CD4-positive, alpha-beta T cell treated with Interleukin-17A for 1 hour (primary cell): ENCODE measurements around the gene ADPRH.
"Not testable (repeated sequence)": the region's sequence is repeated elsewhere in the genome, so short reads cannot be mapped to it uniquely, and the experiment has no call there.

ENCODE experiments used
- DNase-seq: peaks from one replicate; pipeline ENCODE4 v3.0.0-alpha.2; 2020

The ADPRH gene

DNA sequence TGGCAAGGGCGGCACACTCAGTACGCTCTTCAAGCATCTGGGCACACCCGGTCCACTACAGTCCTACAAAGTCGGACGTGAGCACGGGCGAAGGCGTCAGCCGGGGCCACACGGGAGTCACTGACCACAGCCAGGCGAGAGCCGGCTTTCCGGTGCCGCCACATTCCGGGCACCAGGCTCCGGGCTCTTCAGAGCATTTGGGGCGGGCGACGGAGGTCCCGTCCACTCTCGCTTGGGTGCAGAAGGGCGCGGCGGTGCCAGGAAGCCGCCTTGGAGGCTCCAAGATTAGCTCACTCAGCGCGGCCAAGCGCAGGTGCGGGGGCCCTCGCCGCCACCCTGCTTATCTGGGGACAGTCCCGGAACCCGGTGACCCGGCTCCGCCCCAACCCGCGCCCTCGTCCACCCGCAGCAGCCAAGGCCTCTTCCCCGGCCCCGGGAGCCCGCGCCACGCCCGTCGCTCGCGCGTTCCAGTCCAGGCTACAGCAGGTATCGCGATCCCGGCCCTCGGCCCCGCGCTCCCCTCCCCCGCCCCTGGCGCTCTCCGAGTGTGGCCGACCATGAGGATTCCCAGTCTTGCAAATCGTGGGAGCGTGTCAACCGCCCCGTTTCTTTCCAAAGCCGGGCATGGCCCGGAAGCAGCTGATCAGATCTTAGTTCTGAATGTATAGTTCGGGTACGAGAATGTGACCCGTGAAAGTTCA, at the start of gene ADPRH:
TSS of gene ADPRH (plus strand) at position 127 of the 701 bp plus-strand sequence. CDS start 2,678 bp downstream, outside the sequence.
- peak; percentile 55 for DNase-seq

DNA sequence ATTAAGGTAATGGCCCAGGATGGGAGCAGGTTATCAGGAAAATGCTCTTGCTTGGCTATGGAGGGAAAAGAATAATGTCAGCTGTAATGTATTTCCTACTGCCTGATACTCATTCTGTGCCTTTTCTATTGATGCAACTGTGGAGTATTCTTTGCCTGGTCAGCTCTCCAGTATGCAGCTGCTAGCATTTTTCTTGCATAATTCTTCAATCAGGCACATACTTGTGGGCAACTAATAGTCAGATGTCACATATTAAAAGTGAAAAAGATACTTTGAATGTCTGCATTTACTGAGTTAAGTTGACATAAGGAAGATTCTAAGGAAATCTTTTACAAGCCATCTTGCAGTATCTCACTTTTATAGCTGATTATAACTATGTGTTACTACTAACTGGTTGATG, 49.4 kb upstream of the ADPRH start:
- DNase-seq: no peak

DNA sequence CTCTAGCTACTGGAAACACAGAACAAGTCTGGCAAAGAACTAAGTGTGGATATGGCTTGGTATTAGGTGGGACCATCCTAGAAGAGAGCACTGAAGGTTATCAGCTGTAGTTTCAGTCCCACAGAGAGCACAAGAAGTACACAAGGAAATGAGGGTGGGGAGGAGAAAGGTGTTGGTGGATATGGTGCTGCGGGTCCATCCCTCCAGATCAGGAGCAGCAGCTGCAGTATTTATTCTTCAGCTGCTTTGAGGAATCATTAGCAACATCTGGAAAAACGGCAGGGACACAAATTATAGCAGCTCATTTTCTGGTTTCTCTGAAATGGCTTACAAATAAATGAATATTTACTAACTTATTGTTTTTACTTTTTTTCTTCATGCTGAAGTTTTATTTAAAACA, 48.8 kb upstream of the ADPRH start:
- no peak for DNase-seq

DNA sequence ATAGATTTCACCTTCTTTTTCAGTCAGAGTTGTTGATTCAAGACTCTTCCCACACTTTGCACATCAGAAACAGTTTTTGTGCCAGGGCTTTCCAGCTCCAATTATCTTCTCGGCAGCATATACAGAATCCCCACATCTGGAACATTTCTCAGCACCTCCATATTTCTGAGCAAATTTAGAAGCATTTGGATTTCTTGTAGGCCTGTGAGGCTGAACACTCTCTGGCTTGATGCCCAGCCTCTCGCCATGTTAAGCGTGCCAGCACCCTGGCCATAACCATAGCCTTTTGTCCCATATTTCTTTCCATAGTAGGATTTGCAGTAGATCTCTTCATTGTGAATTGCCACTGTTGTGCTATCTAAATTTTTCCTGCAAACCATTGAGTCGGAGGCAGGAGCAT, 48.1 kb upstream of the ADPRH start:
- no peak for DNase-seq

DNA sequence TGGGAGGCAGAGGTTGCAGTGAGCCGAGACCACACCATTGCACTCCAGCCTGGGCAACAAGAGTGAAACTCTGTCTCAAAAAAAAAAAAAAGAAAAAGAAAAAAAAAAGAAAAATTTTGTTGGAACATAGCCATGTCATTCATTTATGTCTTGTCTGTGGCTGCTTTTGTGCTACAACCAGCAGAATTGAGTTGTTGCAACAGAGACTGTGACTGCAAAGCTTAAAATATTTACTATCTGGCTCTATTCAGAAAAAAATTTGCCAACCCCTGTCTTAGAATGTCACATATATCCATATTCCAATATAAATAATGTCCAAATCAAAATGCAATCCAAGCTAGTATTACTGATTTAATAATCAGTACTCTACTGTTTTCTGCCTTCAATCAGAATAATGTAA, 45.0 kb upstream of the ADPRH start:
- DNase-seq: no peak

DNA sequence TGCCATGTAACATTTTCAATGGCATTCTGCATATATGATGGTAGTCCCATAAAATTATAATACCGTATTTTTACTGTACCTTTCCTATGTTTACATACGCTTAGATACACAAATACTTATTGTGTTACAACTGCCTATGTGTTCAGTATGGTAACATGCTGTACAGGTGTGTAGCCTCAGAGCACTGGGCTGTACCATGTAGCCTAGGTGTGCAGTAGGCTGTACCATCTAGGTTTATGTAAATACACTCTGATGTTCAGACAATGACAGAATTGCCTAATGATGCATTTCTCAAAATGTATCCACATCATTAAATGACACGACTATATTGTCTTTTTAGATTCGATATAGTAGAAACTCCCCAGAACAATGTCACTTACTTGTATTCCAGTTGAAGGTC, 42.5 kb upstream of the ADPRH start:
- no peak for DNase-seq

DNA sequence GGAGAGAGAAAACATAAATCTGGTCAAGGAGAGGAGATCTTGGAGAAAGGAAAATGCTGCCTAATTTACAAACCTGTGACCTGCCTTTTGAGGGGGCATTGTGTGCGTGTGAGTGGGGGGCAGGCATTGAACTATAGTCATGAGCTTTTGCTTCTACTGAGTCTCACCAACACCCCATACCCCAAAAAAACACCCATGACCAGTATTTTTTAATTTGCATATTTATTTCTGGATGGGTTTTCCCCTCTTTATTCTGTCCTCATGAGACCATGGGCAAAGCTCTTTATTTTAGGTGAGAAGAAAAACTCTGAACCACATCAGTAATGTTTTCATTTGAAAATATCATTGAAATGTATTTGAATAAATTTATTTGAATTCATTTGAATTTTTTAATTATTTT, 40.5 kb upstream of the ADPRH start:
- DNase-seq: no peak

DNA sequence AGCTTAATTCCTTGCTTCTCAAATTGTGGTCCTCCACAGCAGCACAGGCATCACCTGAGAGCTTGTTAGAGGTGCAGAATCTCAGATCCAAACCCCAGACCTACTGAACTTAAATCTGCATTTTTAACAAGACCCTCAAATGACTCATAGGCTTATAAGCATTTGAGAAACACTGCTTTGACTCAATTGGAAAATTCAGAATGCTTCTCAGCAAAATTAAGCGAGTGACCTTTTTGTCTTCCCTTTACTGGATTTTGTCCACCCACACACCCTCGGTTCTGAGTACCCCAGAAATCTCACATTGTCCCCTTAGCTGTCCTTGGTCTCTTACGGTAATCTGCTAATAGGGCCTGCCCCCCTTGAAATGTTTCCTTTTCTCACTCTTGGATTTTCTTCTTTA, 37.7 kb upstream of the ADPRH start:
- DNase-seq: no peak

DNA sequence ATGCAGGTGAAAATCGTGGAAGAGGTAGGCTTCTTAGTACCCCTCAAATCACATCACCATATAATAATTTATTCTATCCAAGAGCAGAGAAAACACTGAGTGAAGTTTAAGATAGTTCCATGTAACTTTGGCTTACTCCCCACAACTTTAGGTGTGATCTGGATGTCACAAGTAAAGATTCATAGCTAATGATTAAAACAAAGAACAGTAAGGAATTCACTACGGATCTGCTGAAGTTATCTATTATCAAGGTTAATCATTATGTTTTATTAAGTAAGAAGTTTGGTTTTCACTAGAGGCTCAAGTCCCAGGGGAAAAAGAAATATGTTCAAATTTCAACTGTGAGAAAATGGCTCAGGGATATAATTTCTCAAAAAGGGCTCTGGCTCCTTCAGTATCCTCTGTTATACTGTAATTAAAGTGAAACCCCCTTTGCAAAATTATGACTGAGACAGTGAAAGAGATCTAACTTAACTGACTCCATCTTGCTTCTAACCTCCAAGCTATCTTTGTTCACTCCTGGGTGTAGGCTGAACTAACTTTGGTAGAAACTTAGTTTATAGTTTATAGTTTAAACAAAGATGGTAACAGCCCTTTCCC, 37.0 kb upstream of the ADPRH start:
- no peak for DNase-seq

DNA sequence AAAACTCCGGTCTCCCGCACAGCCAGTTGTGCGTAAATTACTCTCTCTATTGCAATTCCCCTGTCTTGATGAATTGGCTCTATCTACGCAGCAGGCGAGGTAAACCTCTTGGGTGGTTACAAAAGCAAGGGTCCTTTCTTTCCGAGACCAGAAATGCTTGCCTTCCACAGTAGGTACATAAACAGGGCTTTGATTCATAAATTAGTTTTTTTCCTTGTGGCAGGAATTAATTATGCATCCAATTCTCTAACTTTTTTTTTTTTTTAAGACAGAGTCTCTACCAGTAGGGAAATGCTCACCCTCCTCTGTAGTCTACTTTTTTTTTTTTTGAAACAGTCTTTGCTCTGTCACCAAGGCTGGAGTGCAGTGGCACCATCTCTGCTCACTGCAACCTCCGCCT, 36.1 kb upstream of the ADPRH start:
- no peak for DNase-seq

DNA sequence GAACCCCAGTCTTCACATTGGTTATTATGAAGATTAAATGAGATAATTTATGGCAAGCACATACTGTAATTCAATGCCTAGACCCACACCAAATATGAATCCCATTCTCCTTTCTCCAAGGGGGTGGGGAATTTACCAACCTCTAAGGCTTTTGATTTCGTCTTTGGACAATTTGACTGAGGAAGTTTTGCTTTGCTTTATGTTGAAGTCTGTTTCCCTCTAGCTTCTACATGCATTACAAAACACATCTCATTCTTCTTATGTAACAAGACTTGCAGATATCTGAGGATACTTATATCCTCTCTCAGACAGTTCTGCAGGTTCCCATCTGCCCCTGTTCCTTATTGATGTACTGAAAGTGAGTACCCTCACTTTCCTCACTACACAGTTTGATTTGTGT, 32.1 kb upstream of the ADPRH start:
- no peak for DNase-seq

DNA sequence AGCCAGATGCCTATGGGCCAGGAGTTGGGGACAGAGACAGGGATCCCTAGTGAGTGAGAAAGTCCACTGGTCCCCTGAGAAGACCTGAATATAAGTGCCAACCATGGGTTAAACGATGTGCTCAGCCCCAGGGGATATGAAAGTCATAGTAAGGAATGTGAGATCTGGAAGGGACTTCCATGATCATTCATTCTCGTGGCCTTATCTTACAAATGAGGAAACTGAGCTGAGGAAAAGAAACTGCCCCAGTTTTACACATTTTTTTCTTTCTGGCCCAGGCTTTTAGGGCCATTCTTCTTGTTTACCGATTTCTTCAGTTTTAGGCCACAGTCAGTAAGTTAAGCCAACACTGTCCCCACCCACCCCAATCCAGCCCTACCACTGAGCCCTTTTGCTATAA, 31.0 kb upstream of the ADPRH start:
- no peak for DNase-seq

DNA sequence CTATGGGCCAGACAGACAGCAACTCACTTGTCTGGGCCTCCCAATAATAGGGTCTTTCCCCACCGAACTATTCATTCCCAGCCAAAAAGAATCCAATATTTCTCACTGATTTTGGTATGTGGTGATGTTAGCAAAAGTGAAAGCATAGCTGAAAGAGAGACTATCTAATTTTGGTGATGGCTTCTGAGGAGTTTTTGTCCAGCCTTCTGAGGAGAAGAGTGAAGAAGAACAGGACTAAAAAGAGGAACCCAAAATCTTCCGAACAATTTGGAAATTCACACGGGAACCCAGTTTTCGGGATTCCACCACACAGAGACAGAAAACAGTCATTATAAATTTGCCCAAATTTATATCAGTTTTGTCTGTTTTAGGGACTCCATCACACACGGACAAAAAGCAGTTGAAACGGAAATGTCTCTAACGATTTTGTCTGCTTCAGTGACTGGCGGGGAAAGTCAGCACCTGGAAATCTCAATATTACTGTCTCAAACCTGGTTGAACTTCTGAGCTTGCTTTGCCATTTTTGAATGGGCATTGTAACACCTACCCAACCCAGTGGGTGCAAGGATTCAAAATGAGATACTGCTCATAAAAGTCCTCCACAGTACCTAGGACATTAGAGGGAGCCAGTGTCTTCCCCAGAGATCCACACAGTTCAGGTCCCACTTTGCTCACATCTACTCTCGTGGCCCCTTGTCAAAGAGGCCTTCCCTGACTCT, 28.9 kb upstream of the ADPRH start:
- no peak for DNase-seq

DNA sequence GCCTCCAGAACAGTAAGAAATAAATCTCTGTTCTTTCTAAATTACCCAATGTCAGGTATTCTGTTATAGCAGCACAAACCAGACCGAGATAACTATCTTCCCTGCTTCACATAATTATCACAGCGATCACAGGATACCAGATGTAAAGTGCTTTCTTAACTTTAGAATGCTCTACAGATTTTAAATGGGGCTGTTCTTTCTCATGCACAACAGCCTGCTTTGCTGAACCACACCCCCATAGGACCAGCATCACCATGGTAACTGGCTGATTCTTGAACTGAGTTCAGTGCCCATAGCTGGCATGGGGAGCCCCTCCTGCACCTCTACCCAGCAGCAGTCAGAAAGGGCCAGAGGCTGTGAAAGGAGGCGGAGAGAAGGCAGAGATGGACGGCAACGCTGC, 27.7 kb upstream of the ADPRH start:
- no peak for DNase-seq

DNA sequence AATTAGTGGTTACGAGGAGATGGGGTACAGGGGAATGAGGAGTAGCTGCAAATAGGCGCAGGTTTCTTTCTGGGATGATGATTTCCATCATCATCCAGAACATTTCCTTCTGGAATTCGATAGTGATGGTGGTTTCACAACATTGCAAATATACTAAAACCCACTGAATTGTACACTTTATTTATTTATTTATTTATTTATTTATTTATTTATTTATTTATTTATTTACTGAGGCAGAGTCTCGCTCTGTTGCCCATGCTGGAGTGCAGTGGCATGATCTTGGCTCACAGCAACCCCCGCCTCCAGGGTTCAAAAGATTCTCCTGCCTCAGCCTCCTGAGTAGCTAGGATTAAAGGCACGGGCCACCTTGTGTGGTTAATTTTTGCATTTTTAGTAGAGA, 26.4 kb upstream of the ADPRH start:
- not testable (repeated sequence) for DNase-seq

DNA sequence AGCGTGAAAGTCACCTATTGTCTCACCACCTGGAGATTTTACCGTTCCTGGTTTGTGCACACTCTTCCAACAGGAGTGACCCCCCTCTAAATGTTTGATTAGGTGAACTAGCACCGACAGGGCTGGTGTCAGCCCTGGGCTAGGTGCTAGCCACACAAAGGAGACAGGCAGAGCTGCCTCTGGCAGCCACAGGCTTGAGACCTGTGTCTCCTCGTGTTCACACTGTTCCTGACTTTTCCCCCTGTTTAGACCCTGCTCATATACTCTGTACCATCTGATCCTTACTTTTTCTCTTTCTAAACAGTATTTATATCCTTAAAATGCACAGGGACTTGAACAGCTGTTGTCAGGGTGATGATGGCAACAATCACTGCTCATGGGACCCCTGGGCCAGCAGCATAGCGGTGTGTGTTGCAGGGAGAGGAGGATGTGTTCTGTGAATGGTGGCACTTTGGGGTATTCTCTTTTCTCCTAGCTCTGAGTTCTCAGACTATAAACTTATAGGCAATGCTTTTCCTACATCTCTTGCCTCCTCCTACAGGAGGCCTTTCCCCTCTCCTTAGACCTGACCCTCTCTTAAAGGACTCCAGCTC, 25.4 kb upstream of the ADPRH start:
- DNase-seq: no peak

DNA sequence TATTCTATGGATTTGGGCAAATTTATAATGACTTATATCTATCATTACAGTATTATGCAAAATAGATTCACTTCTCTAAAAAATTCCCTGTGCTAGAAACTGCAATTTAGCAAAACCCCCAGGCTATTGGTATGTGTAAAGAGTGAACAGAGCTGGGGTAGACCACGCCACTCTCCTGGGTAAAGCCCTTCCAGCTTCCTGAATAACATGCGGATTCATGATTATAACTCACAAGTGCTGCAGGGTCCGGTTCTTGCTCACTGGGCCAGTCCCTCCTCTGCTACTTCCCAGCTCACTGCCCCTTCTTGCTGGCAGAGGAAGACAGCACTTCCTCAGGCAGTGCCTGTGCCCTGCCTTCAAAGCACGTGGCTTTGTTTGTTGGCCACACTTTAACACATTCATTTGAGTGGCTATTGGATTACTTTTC, 24.0 kb upstream of the ADPRH start:
- DNase-seq: peak; percentile 9

DNA sequence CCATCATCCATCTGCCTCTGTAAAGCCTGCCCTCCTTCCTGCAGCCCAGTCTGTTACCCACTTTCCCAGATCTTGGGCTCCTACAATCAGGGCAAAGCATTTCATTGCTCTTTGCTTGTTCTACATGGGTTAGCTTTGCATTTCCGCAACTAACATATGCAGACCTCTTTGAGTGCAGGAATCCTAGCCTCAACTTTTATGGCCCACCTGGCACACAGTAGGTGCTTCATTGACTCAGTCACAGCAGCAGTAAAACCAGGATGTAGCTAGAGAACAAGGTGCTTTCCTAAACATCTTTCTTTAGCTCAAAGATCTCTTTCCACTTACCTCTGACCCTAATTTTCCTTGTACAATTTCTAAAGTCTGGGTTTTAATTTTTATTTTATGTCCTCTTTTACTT, 23.4 kb upstream of the ADPRH start:
- no peak for DNase-seq

DNA sequence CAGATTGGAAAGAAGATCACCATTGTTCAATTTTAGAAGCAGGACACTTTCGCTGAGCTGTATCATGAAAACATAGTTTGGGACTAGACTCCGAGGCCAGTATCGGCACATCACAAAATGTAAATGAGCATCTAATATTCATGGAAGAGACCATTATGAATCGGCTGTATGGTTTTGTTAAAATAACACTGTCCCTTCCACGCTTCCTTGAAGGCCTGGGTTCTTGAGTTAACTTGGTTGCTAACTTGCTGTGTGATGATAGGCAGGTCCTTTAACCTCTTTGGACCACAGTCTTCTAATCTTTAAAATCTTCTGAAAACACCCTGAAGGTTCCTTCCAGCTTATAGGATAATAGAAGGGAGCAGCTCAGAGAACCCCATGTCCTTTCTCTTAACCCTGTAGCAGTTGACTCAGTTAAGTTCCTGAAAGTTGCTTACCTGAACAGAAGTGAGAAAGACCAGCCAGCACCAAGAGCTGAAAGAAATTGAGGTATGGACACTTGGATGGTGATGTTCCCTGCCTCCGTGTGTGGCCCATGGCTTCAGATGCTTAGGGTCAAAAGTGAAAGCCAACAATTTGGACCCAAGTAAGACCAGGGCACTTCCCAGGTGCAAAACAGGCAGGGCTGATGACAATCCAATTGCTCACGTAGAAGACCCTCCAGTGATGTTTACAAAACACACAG, 22.0 kb upstream of the ADPRH start:
- DNase-seq: no peak

DNA sequence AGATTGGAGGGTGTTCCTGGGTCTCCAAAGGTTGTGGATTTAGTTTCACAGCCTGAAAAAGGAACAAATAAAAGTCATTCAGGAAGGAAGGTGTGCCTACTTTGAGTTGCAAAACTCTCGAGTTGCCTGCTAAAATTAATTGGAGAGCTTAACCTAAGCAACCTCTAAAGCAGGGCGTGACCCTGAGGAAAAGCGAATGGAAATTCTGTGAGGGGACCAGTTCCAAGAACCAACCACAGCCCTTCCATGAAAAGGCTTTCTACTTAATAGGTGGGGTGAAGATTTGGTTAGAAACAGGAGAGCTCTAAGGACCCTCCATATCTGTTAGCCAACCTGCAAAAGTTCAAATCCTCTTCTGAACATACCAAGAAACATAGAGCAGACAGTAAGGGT, 21.4 kb upstream of the ADPRH start:
- DNase-seq: no peak

DNA sequence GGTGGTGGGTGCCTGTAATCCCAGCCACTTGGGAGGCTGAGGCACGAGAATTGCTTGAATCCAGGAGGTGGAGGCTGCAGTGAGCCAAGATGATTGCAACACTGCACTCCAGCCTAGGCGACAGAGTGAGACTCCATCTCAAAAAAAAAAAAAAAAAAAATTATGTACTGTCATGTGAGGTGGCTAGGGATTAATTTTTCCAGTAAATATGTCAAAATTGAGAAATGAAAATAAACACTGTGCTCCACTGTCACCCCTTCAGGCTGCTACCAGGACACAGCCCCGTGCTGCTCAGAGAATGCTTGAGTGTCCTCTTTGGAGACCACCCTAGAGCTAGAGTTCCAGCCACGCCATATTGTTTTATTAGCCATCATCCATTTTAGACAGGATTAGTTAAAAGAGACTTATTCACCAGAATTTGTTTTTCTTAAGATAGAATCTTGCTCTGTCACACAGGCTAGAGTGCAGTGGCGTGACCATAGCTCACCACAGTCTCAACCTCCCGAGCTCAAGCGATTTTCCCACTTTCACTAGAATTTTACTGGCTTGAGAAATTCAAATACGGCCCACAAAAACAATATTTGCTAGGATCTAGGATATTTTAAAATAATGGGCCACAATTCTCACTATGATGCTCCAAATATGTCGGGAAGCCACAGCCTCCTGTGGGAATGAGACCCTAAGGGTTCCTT, 20.5 kb upstream of the ADPRH start:
- no peak for DNase-seq

DNA sequence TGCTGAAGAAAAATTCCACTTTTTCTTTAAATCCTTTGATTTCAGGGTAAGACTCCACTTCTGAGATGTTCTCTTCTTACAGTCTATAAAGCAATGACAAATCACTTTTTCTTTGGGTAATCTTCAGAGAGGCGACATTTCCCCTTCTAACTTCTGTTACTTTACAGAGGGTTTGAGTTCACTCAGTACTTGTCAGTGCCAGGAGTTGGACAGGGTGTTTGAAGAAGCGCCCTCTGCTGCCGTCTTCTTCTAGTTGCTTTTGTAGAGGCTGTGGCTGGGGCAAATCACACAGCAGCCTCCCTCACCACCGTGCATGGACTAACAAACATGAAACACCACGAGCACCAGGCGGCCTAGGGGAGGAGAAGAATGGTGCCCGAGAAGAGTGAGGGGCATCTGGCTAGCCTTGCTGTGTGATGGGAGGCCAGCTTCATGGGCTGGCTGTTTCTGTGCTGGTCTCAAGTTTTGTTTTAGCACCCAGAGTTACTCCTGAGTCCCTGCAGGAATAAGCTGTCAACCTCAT, 19.8 kb upstream of the ADPRH start, which contains the start of gene CD80:
TSS of gene CD80 (minus strand) at position 174 of the 523 bp plus-strand sequence. CDS start 1,886 bp downstream, outside the sequence.
- DNase-seq: peak; percentile 69
